ENCODE data around the gene CEACAM20.

Gene CEACAM20

GRCh38 chr19:44521370-44521769 lies 8.1 kb downstream of the CEACAM20 start:
- Histone ChIP-seq H3K9me3 (ENCODE audit: insufficient read depth, low read depth, low read length) (peaks cover 31% of the 10 kb centered on the region), H3K4me1 (ENCODE audit: control insufficient read depth in 1 of 2, insufficient read depth in 2 of 2, low read length in 2 of 2) (no peaks in the 10 kb centered on the region), H3K4ac (ENCODE audit: low read depth, low read length) (no peak overlapping the region), H2AK5ac (ENCODE audit: low read length) (no peak overlapping the region), H3K18ac (ENCODE audit: low read length) (no peak overlapping the region), H3K14ac (ENCODE audit: low read length) (no peak overlapping the region), H3K9ac (ENCODE audit: low read length) (no peak overlapping the region), H3K79me2 (ENCODE audit: control insufficient read depth, insufficient read depth, low read length, poor library complexity) (no peaks in the 10 kb centered on the region), H4K8ac (ENCODE audit: low read depth, low read length) (no peak overlapping the region), H3K27me3 (ENCODE audit: insufficient read depth, low read length) (no peaks in the 10 kb centered on the region), H2BK120ac (ENCODE audit: insufficient read depth, low read length, poor library complexity) (no peak overlapping the region), H2BK12ac (ENCODE audit: low read length) (no peak overlapping the region), H4K12ac (ENCODE audit: low read depth, low read length) (no peak overlapping the region), H3K4me3 (ENCODE audit: low read depth, low read length) (no peak overlapping the region), H2AFZ (ENCODE audit: insufficient read depth, low read length, poor library complexity) (no peak overlapping the region), H3K23ac (ENCODE audit: low read length) (no peak overlapping the region), H4K91ac (ENCODE audit: low read depth, low read length) (no peak overlapping the region), H3K36me3 (ENCODE audit: control insufficient read depth in 1 of 2, insufficient read depth in 2 of 2, low read length in 2 of 2) (no peaks in the 10 kb centered on the region), H3K4me2 (ENCODE audit: low read length) (no peak overlapping the region), H3K79me1 (ENCODE audit: low read length) (no peaks in the 10 kb centered on the region), H3K27ac (ENCODE audit: low read depth, low read length) (no peak overlapping the region), H2BK5ac (ENCODE audit: low read depth, low read length, poor library complexity) (no peak overlapping the region)
- WGBS (ENCODE audit: extremely low coverage, insufficient coverage, insufficient read length), result 100% methylated on average over 2 of the region's 2 CpGs
- DNase-seq, result no peak

DNA sequence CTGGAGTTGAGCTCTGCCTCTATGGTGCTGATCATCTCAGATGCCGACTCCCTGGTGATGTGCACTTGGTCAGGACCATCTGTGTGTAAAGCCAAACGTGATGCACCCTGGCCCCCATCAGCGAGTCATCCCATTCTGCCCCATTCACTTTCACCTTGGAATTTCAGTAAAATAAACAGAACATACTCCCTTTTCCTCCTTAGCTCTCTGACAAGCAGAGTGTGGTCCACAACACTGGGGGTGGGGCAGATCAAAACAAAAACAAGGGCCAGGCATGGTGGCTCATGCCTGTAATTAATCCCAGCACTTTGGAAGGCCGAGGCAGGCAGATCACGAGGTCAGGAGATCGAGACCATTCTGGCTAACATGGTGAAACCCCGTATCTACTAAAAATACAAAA lies 12.3 kb downstream of the CEACAM20 start:
- Histone ChIP-seq H4K91ac (ENCODE audit: low read depth, low read length) (no peak overlapping the region), H3K23ac (ENCODE audit: low read length) (no peak overlapping the region), H3K14ac (ENCODE audit: low read length) (no peak overlapping the region), H2BK5ac (ENCODE audit: low read depth, low read length, poor library complexity) (no peak overlapping the region), H3K27ac (ENCODE audit: low read depth, low read length) (no peak overlapping the region), H2AK5ac (ENCODE audit: low read length) (no peak overlapping the region), H3K79me1 (ENCODE audit: low read length) (no peaks in the 10 kb centered on the region), H3K27me3 (ENCODE audit: insufficient read depth, low read length) (no peaks in the 10 kb centered on the region), H3K36me3 (ENCODE audit: control insufficient read depth in 1 of 2, insufficient read depth in 2 of 2, low read length in 2 of 2) (no peaks in the 10 kb centered on the region), H3K18ac (ENCODE audit: low read length) (no peak overlapping the region), H2AFZ (ENCODE audit: insufficient read depth, low read length, poor library complexity) (no peak overlapping the region), H3K4me1 (ENCODE audit: control insufficient read depth in 1 of 2, insufficient read depth in 2 of 2, low read length in 2 of 2) (no peaks in the 10 kb centered on the region), H3K4me2 (ENCODE audit: low read length) (no peak overlapping the region), H3K4ac (ENCODE audit: low read depth, low read length) (no peak overlapping the region), H2BK120ac (ENCODE audit: insufficient read depth, low read length, poor library complexity) (no peak overlapping the region), H4K8ac (ENCODE audit: low read depth, low read length) (no peak overlapping the region), H3K9me3 (ENCODE audit: insufficient read depth, low read depth, low read length) (peaks cover 17% of the 10 kb centered on the region), H3K4me3 (ENCODE audit: low read depth, low read length) (no peak overlapping the region), H4K12ac (ENCODE audit: low read depth, low read length) (no peak overlapping the region), H3K9ac (ENCODE audit: low read length) (no peak overlapping the region), H3K79me2 (ENCODE audit: control insufficient read depth, insufficient read depth, low read length, poor library complexity) (no peaks in the 10 kb centered on the region), H2BK12ac (ENCODE audit: low read length) (no peak overlapping the region)
- no peak for DNase-seq
- no CpG with 5 or more reads among the region's 7 CpGs for WGBS (ENCODE audit: extremely low coverage, insufficient coverage, insufficient read length)

DNA sequence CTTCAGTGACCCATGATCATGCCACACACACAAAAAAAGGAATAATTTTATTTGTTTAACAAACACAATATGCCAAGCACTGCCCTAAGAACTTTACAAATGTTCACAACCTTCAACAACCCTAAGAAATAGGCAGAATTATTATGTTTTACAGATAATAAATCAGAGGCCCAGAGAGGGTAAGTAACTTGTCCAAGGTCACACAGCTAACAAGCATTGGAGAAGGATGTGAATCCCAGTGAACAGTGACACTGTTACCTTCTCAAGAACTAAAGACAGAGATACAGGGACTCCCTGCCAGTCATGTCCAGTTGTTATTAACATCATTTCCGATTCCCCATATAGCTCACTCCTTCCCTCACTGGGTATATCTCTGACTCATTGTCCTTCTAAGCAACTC lies 13.6 kb downstream of the CEACAM20 start:
- Histone ChIP-seq H3K79me2 (ENCODE audit: control insufficient read depth, insufficient read depth, low read length, poor library complexity) (no peaks in the 10 kb centered on the region), H3K9me3 (ENCODE audit: insufficient read depth, low read depth, low read length) (peaks cover 22% of the 10 kb centered on the region), H3K4me1 (ENCODE audit: control insufficient read depth in 1 of 2, insufficient read depth in 2 of 2, low read length in 2 of 2) (no peaks in the 10 kb centered on the region), H2AFZ (ENCODE audit: insufficient read depth, low read length, poor library complexity) (no peak overlapping the region), H4K8ac (ENCODE audit: low read depth, low read length) (no peak overlapping the region), H2AK5ac (ENCODE audit: low read length) (no peak overlapping the region), H2BK5ac (ENCODE audit: low read depth, low read length, poor library complexity) (no peak overlapping the region), H2BK120ac (ENCODE audit: insufficient read depth, low read length, poor library complexity) (no peak overlapping the region), H4K91ac (ENCODE audit: low read depth, low read length) (no peak overlapping the region), H3K4me2 (ENCODE audit: low read length) (no peak overlapping the region), H3K23ac (ENCODE audit: low read length) (no peak overlapping the region), H3K4me3 (ENCODE audit: low read depth, low read length) (no peak overlapping the region), H2BK12ac (ENCODE audit: low read length) (no peak overlapping the region), H3K4ac (ENCODE audit: low read depth, low read length) (no peak overlapping the region), H3K79me1 (ENCODE audit: low read length) (no peaks in the 10 kb centered on the region), H3K9ac (ENCODE audit: low read length) (no peak overlapping the region), H3K14ac (ENCODE audit: low read length) (no peak overlapping the region), H3K18ac (ENCODE audit: low read length) (no peak overlapping the region), H4K12ac (ENCODE audit: low read depth, low read length) (no peak overlapping the region), H3K27me3 (ENCODE audit: insufficient read depth, low read length) (no peaks in the 10 kb centered on the region), H3K27ac (ENCODE audit: low read depth, low read length) (no peak overlapping the region), H3K36me3 (ENCODE audit: control insufficient read depth in 1 of 2, insufficient read depth in 2 of 2, low read length in 2 of 2) (no peaks in the 10 kb centered on the region)
- DNase-seq, result no peak
- WGBS (ENCODE audit: extremely low coverage, insufficient coverage, insufficient read length), result no CpG with 5 or more reads among the region's 1 CpG

DNA sequence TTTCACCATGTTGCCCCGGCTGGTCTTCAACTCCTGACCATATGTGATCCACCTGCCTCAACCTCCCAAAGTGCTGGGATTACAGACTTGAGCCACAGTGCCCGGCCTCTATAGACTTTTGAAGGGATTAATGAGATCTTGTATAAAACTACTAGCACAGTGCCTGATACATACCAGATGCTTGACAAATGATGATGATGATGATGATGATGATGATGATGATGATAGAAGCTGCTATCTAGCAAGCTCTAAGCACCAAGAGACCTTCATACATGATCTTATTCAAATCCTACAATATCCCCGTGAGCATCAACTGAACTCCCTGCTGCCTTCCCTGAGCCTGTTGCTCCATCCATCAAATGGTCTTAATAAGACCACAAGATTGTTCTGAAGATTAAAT lies 14.4 kb downstream of the CEACAM20 start:
- Histone ChIP-seq H3K9me3 (ENCODE audit: insufficient read depth, low read depth, low read length) (peaks cover 16% of the 10 kb centered on the region), H3K4me2 (ENCODE audit: low read length) (no peak overlapping the region), H4K12ac (ENCODE audit: low read depth, low read length) (no peak overlapping the region), H2AK5ac (ENCODE audit: low read length) (no peak overlapping the region), H4K91ac (ENCODE audit: low read depth, low read length) (no peak overlapping the region), H3K79me2 (ENCODE audit: control insufficient read depth, insufficient read depth, low read length, poor library complexity) (no peaks in the 10 kb centered on the region), H2BK12ac (ENCODE audit: low read length) (no peak overlapping the region), H2BK120ac (ENCODE audit: insufficient read depth, low read length, poor library complexity) (no peak overlapping the region), H3K23ac (ENCODE audit: low read length) (no peak overlapping the region), H3K14ac (ENCODE audit: low read length) (no peak overlapping the region), H3K27ac (ENCODE audit: low read depth, low read length) (no peak overlapping the region), H3K27me3 (ENCODE audit: insufficient read depth, low read length) (no peaks in the 10 kb centered on the region), H4K8ac (ENCODE audit: low read depth, low read length) (no peak overlapping the region), H3K4me1 (ENCODE audit: control insufficient read depth in 1 of 2, insufficient read depth in 2 of 2, low read length in 2 of 2) (no peaks in the 10 kb centered on the region), H2AFZ (ENCODE audit: insufficient read depth, low read length, poor library complexity) (no peak overlapping the region), H3K36me3 (ENCODE audit: control insufficient read depth in 1 of 2, insufficient read depth in 2 of 2, low read length in 2 of 2) (no peaks in the 10 kb centered on the region), H3K9ac (ENCODE audit: low read length) (no peak overlapping the region), H3K4me3 (ENCODE audit: low read depth, low read length) (no peak overlapping the region), H3K79me1 (ENCODE audit: low read length) (no peaks in the 10 kb centered on the region), H3K4ac (ENCODE audit: low read depth, low read length) (no peak overlapping the region), H3K18ac (ENCODE audit: low read length) (no peak overlapping the region), H2BK5ac (ENCODE audit: low read depth, low read length, poor library complexity) (no peak overlapping the region)
- no CpG with 5 or more reads among the region's 3 CpGs for WGBS (ENCODE audit: extremely low coverage, insufficient coverage, insufficient read length)
- DNase-seq, result no peak
